Memory B cell (primary cell): ENCODE measurements around the gene CCR8.

Experiments used
- ATAC-seq: fragments of 150-1000 bp; cut with Tn5 transposase; 2 replicates; pipeline ENCODE4 v1.10.0; 2021; ENCODE audit warnings: low read depth, mild to moderate bottlenecking, moderate library complexity
- DNase-seq, 2 donors: peaks; one replicate each; pipeline ENCODE4 v3.0.0; 2022; ENCODE audit warnings: low spot score in 2 of 2
- H3K27ac Mint-ChIP-seq: one replicate; pipeline ENCODE4 v1.8.0; 2022; ENCODE audit warnings: mild to moderate bottlenecking, moderate library complexity, mixed read lengths
- H3K27me3 Mint-ChIP-seq: one replicate; pipeline ENCODE4 v1.8.0; 2022; ENCODE audit warnings: mixed read lengths
- H3K36me3 Mint-ChIP-seq: one replicate; pipeline ENCODE4 v1.8.0; 2022; ENCODE audit warnings: mild to moderate bottlenecking, mixed read lengths
- H3K4me1 Mint-ChIP-seq: one replicate; pipeline ENCODE4 v1.8.0; 2022; ENCODE audit warnings: mixed read lengths
- H3K4me3 Mint-ChIP-seq: one replicate; pipeline ENCODE4 v1.8.0; 2022; ENCODE audit warnings: mild to moderate bottlenecking, moderate library complexity, mixed read lengths
- H3K9me3 Mint-ChIP-seq: one replicate; pipeline ENCODE4 v1.8.0; 2022; ENCODE audit warnings: mixed read lengths

CCR8 gene

GRCh38 chr3:39329493-39329892 lies at the start of gene CCR8:
TSS of gene CCR8 (plus strand) at chr3:39329709. CDS start at chr3:39332332, 2,623 bp downstream.
- no peaks in the 10 kb centered on the region for H3K27me3 Mint-ChIP-seq
- no peaks in the 10 kb centered on the region for H3K4me1 Mint-ChIP-seq
- no peak within 1 kb of the TSS for H3K4me3 Mint-ChIP-seq
- DNase-seq (no peak), ATAC-seq (no peak)
- no peaks in the 10 kb centered on the region for H3K36me3 Mint-ChIP-seq
- no peaks in the 10 kb centered on the region for H3K9me3 Mint-ChIP-seq
- peak within 1 kb of the TSS; percentile 65 for H3K27ac Mint-ChIP-seq

- Mint-ChIP-seq H3K36me3 (no peaks in the 10 kb centered on the region), H3K27me3 (no peaks in the 10 kb centered on the region), H3K27ac (no peak within 1 kb of the TSS), H3K4me1 (peaks cover 39% of the 10 kb centered on the region), H3K4me3 (no peak within 1 kb of the TSS), H3K9me3 (no peaks in the 10 kb centered on the region)
- ATAC-seq, result no peak
- DNase-seq, result no peak
These were observed 49.6 kb upstream of the CCR8 start, which contains the start of gene CX3CR1 for GRCh38 chr3:39279745-39280517. TSS of gene CX3CR1 (minus strand) at chr3:39280036. CDS start at chr3:39266509, 13,527 bp downstream.

DNA sequence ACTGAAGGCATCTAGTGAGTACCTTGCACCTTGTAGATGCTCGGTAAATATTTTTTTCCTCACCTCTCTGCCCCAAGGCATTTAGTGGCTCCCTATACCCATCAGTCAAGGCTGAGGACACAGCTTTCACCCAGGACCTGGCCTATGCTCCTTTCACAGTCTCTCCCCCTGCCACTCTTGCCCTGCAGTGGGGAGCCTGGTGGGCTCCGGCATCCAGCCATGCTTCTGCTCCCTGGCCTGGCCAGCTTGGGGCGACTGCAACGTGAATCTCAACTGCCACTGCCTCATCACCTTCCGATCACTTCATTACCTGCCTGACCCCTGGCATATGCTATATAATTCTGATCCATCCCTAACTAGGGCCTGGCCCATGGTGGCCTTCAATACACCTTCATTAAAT lies 48.9 kb upstream of the CCR8 start:
- ATAC-seq (no peak), DNase-seq (no peak)
- no peak overlapping the region for H3K4me3 Mint-ChIP-seq
- peaks cover 39% of the 10 kb centered on the region for H3K4me1 Mint-ChIP-seq
- no peaks in the 10 kb centered on the region for H3K9me3 Mint-ChIP-seq
- H3K27me3 Mint-ChIP-seq, result no peaks in the 10 kb centered on the region
- H3K27ac Mint-ChIP-seq, result no peak overlapping the region
- no peaks in the 10 kb centered on the region for H3K36me3 Mint-ChIP-seq

DNA sequence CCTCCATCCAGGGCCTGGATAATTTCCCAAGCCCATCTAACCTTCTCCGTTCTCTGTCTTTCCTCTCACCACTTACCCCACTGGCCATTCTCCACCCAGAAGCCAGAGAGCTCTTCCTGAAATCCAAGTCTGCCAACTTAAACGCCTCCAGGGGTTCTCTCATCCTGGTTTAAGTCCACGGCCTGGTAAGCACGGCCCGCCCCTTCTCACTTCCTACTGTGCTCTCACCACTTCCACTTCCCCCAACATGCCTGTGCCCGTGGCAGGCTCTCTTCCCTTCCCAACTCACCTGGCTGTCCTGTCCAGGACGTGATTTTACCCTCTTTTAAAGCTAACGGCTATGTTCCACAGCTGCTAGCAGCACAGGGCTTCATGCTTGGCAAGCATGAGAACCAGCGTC lies 48.0 kb upstream of the CCR8 start:
- DNase-seq (no peak), ATAC-seq (peak; percentile 59)
- H3K27me3 Mint-ChIP-seq, result no peaks in the 10 kb centered on the region
- H3K27ac Mint-ChIP-seq, result no peak overlapping the region
- H3K36me3 Mint-ChIP-seq, result no peaks in the 10 kb centered on the region
- H3K4me3 Mint-ChIP-seq, result peak overlapping the region; percentile 68
- H3K4me1 Mint-ChIP-seq, result peaks cover 37% of the 10 kb centered on the region
- no peaks in the 10 kb centered on the region for H3K9me3 Mint-ChIP-seq

DNA sequence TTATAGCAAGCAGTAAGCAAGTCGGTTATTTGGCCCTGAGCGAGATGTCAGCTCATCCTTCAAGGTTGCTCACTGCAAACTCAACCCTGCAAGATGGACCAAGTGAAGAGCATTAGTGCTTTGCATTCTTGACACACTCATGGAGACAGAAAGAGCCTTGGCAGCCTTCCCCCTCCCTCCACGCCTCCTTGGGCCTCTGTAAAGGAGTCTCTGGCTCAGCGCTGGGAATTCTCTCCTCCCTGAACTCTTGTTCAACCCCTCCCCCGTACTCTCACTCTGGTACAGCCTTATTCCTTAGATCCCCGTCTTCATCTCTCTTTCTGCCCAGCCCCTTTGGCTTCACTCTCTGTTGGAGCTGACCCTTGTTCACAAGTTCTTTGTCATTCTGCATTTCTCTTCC lies 47.5 kb upstream of the CCR8 start:
- no peak overlapping the region for H3K27ac Mint-ChIP-seq
- ATAC-seq, result no peak
- H3K27me3 Mint-ChIP-seq, result no peaks in the 10 kb centered on the region
- no peaks in the 10 kb centered on the region for H3K9me3 Mint-ChIP-seq
- no peak overlapping the region for H3K4me3 Mint-ChIP-seq
- H3K36me3 Mint-ChIP-seq, result no peaks in the 10 kb centered on the region
- DNase-seq, result no peak
- H3K4me1 Mint-ChIP-seq, result peaks cover 37% of the 10 kb centered on the region

DNA sequence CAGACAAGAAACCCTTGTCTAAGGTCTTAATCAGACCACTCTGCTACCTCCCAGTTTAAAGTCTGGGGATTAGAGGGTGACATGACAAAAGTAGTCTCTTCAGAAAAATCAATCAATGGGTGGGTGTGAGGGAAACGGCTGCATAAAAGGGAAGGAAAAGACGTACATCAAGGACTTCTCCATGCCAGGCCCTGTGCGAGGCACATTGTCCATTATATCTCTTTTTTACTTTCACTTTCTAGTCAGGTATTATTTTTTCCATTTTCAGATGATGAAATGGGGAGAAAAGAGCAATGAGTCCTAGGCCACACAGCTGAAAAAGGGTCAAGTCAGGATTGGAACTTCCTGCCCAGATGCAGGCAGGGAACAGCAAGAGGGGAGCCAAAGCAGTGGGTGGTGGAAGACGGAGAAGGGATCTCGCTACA lies 45.0 kb upstream of the CCR8 start:
- Mint-ChIP-seq H3K27ac (no peak overlapping the region), H3K4me3 (no peak overlapping the region)

DNA sequence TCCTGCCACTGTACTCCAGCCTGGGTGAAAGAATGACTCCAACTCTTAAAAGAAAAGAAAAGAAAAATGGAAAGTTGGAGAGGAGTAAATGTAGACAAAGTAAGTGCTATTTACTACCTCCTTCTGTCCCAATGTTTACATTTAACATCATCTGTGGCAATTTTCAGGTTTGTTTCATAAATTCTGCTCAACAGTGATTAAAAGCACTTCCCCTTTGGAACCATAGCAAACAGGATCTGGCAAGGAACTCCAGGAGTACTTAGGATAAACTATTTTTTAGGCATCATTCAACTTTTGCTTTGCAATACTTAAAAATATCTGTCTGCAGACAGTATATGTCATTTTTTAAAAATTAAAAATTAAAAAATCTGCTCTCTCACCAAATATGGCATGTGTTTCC lies 44.2 kb upstream of the CCR8 start:
- Mint-ChIP-seq H3K4me3 (no peak overlapping the region), H3K27ac (no peak overlapping the region), H3K4me1 (peaks cover 36% of the 10 kb centered on the region), H3K36me3 (no peaks in the 10 kb centered on the region), H3K27me3 (no peaks in the 10 kb centered on the region), H3K9me3 (no peaks in the 10 kb centered on the region)
- DNase-seq, result no peak
- ATAC-seq, result no peak

More for the DNA sequence above, 45.0 kb upstream of the CCR8 start:
- no peaks in the 10 kb centered on the region for H3K27me3 Mint-ChIP-seq
- no peak for ATAC-seq
- H3K9me3 Mint-ChIP-seq, result no peaks in the 10 kb centered on the region
- DNase-seq, result no peak
- H3K36me3 Mint-ChIP-seq, result no peaks in the 10 kb centered on the region
- H3K4me1 Mint-ChIP-seq, result peaks cover 37% of the 10 kb centered on the region

DNA sequence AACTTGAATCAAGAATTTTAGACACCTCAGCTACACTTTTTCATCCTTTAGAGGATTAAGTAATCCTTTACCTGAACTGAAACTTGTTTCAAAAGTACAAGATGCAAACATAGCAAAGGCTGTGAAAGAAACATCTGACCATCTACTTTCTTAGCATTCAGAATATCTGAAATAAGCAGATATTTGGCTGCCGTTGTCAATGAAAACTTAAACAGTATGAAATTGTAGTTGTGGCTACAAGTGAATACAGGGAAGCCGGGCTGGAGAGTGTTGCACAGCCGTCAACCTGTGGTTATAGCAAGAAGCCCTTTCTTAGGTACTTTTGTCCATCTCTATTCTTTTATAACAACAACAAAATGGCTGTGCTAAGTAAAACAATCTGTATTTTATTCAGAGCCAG lies 42.7 kb upstream of the CCR8 start:
- Mint-ChIP-seq H3K27ac (no peak overlapping the region), H3K9me3 (no peaks in the 10 kb centered on the region), H3K27me3 (no peaks in the 10 kb centered on the region), H3K4me1 (peaks cover 25% of the 10 kb centered on the region), H3K36me3 (no peaks in the 10 kb centered on the region), H3K4me3 (no peak overlapping the region)
- no peak for DNase-seq
- ATAC-seq, result no peak

DNA sequence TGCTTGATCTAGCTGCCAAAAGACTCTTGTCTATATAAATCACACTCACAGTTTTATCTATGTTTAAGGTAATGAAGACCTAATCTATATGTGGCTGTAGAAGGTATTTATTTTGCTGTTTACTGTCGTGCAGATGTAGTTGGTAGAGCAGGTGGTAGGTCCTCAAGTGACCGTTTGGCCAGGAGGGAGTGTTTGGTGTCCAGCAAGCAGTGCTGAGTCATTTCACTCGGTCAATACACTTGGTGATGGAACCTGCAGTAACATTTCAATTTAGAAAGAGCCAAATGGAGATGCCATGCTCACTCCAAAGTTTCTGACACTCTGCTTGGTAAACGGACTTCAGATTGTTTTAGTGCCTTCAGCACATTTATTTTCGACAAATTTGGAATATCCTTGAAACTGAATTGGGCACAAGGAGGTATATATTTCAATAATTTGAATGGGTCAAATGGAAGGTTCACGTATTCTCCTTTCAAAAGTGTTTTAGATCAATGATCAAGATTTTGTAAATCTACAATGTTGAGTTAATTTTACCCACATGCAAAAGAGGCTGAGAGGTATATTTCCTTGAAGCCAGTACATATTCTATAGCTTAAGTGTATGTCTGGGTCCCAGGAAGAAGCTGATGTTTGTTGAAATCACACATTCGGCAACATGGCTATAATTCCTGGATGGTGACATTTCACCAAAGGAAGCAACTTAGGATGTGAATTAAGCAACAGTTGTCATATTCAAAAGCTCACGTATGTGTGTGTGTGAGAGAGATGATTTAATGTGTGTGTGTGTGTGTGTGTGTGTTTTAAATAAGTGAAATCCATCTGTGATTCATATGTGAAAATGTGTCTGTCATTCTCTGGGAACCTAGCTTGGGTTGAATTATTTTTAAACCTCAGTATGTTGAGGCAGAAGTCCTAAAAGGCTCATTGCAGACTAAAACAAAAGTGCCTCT lies 42.0 kb upstream of the CCR8 start:
- H3K36me3 Mint-ChIP-seq, result no peaks in the 10 kb centered on the region
- peaks cover 21% of the 10 kb centered on the region for H3K4me1 Mint-ChIP-seq
- no peaks in the 10 kb centered on the region for H3K9me3 Mint-ChIP-seq
- H3K27me3 Mint-ChIP-seq, result no peaks in the 10 kb centered on the region
- ATAC-seq (no peak), DNase-seq (no peak)
- no peak overlapping the region for H3K27ac Mint-ChIP-seq
- H3K4me3 Mint-ChIP-seq, result no peak overlapping the region

DNA sequence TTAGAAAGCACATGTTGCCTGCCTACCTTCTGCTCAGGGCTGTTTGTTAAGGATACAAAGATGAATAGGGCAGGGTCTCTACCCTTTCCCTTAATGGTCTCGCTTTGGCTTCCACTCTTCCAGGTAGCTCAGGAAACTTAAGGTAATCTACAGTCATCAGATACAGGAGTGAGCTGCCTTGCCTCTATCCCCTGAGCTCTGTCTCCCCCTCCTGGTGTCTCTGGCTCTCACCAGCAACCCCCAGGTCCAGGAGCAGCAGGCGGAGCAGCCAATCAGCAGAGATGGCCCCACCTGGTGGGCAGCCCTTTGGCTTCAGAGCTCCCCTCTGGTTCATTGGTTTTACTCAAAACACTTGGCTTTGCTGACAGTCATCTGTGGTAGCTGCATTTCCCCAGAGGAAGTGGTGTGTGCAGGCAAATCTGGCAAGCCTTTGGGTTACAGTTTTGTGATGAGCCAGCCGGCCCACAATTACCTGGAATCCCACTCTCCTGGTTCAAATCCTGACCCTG lies 41.2 kb upstream of the CCR8 start:
- Mint-ChIP-seq H3K4me3 (no peak overlapping the region), H3K4me1 (peaks cover 18% of the 10 kb centered on the region), H3K9me3 (no peaks in the 10 kb centered on the region), H3K27me3 (peaks cover 2% of the 10 kb centered on the region), H3K27ac (no peak overlapping the region), H3K36me3 (no peaks in the 10 kb centered on the region)
- peak; percentile 99 for ATAC-seq
- peak; percentile 79 to 92 for DNase-seq

DNA sequence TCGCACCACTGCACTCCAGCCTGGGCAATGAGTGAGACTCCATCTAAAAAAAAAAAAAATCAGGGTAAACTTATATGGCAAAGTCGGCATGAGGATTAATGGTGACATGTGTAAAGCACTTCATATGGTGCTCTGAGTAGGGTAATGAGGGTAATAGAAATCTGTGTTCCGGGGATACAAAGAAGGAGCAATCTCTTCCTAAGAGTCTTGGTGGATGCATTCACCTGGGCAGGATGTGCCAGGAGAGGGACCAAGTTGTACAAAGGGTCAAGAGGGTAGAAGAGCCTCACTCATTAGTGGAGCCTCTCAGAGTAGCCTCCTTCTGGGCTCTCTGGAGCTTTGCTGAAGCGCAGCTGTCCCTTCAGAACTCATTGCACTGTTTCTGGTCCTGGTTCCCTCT lies 40.4 kb upstream of the CCR8 start:
- H3K4me3 Mint-ChIP-seq, result no peak overlapping the region
- DNase-seq (no peak), ATAC-seq (no peak)
- H3K27me3 Mint-ChIP-seq, result peaks cover 2% of the 10 kb centered on the region
- no peak overlapping the region for H3K27ac Mint-ChIP-seq
- H3K9me3 Mint-ChIP-seq, result no peaks in the 10 kb centered on the region
- no peaks in the 10 kb centered on the region for H3K36me3 Mint-ChIP-seq
- H3K4me1 Mint-ChIP-seq, result peaks cover 18% of the 10 kb centered on the region

DNA sequence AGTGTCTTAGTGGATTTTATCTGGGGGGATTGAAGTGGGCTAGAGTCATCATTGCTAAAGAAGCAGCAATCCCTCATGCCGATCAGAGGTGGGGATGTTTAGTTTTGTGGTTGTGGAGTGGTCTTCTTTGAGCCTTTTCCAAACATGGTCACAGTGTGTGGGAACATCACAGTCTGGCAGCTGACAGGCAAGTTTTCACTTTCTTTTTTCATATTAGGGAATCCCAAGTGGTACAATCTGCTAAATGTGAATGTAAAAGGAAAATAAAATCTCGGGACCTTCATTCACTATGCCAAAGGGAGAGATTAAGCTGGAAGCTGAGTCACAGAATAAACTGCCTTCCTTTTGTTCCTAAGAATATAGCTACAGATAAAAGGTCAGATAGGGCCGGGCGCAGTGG lies 39.3 kb upstream of the CCR8 start:
- H3K27me3 Mint-ChIP-seq, result peaks cover 2% of the 10 kb centered on the region
- no peaks in the 10 kb centered on the region for H3K9me3 Mint-ChIP-seq
- ATAC-seq (no peak), DNase-seq (no peak)
- H3K4me1 Mint-ChIP-seq, result peaks cover 15% of the 10 kb centered on the region
- H3K27ac Mint-ChIP-seq, result peak overlapping the region; percentile 10
- no peak overlapping the region for H3K4me3 Mint-ChIP-seq
- H3K36me3 Mint-ChIP-seq, result no peaks in the 10 kb centered on the region

DNA sequence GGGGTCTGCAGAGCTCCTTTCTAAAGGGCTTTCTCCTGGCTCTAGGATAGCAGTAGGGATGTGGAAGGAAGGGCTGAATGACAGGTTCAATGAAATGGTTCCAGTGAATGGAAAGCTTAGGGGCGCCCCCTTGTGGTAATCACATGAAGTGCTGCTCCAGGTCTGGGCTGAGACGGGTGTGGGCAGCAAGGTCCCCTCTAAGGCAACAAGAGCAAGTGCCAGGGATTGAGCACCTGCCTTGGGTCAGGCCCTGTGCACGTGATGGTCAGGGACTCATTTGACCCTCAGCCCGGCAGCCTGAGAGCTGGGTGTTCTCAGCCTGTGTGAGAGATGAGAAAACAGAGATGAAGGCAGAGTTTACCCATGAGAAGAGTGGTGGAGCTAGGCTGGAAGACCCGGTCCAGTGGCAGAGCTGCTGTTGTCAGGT lies 37.6 kb upstream of the CCR8 start:
- H3K27me3 Mint-ChIP-seq, result peaks cover 4% of the 10 kb centered on the region
- H3K4me3 Mint-ChIP-seq, result no peak overlapping the region
- no peaks in the 10 kb centered on the region for H3K9me3 Mint-ChIP-seq
- H3K4me1 Mint-ChIP-seq, result peaks cover 15% of the 10 kb centered on the region
- DNase-seq (peak; percentile 79 to 83), ATAC-seq (no peak)
- no peak overlapping the region for H3K27ac Mint-ChIP-seq
- H3K36me3 Mint-ChIP-seq, result no peaks in the 10 kb centered on the region

GRCh38 chr3:39292961-39293360 lies 36.5 kb upstream of the CCR8 start:
- H3K4me1 Mint-ChIP-seq, result peaks cover 15% of the 10 kb centered on the region
- no peaks in the 10 kb centered on the region for H3K36me3 Mint-ChIP-seq
- ATAC-seq (no peak), DNase-seq (no peak)
- no peak overlapping the region for H3K4me3 Mint-ChIP-seq
- H3K27me3 Mint-ChIP-seq, result peaks cover 4% of the 10 kb centered on the region
- H3K27ac Mint-ChIP-seq, result no peak overlapping the region
- no peaks in the 10 kb centered on the region for H3K9me3 Mint-ChIP-seq
